ENCODE results near the gene CCDC154. TPM values are rescaled to one million over a fixed set of nuclear protein-coding genes. Genes with fewer than 3 reads are reported as not detected.

The CCDC154 gene
- total and polyA plus RNA-seq, 2 experiments from 2014 or later: 0.49 to 1.5 TPM

DNA sequence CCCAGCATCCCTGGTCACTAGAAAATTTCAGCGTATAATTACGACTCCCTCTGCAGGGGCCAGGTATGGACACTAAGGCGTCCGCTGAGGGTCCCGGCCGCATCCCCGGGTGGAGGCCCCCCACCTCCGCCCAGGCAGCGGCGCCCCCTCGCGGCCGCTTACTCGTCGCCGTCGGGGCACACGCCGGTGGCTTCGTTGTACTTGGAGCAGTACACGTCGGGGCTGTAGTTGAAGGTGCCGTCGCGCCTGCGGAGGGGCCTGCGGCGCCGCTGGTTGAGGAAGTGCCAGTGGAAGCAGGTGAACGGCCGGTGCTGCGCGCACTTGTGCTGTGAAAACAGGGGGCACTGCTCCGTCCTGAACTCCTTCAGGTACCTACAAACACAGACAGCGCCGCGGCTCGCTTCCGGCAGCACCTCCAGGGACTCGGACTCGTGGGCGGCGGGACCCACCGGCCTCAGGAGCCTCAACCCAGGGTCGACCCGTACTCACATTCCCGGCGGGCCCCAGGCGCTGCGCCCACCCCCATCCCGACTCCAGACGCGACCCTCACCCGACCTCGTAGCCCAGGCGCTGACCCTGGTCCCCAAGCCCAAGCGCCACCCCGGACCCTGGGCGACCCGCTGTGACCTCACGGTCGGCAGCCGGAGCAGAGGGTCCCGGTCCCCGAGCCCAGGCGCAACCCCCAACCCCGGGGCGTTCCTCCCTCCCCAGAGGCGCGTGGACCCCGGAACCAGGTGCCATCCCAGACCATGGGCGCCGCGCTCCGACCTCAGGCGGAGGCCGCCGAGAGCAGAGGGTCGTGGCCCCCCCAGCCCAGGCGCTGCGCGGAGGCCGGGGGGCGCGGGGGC lies 30.4 kb downstream of the CCDC154 start:
- peak overlapping the region; percentile 73 for H3K4me3 ChIP-seq
- TF ChIP-seq, protein P1, sequence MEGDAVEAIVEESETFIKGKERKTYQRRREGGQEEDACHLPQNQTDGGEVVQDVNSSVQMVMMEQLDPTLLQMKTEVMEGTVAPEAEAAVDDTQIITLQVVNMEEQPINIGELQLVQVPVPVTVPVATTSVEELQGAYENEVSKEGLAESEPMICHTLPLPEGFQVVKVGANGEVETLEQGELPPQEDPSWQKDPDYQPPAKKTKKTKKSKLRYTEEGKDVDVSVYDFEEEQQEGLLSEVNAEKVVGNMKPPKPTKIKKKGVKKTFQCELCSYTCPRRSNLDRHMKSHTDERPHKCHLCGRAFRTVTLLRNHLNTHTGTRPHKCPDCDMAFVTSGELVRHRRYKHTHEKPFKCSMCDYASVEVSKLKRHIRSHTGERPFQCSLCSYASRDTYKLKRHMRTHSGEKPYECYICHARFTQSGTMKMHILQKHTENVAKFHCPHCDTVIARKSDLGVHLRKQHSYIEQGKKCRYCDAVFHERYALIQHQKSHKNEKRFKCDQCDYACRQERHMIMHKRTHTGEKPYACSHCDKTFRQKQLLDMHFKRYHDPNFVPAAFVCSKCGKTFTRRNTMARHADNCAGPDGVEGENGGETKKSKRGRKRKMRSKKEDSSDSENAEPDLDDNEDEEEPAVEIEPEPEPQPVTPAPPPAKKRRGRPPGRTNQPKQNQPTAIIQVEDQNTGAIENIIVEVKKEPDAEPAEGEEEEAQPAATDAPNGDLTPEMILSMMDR (IDR thresholded peaks at IDR 0.05; ENCODE audit: low read depth, low read length): peak; percentile 63
- H3K27ac ChIP-seq: peak overlapping the region; percentile 55
- no peaks in the 10 kb centered on the region for H3K9me3 ChIP-seq (ENCODE audit: low read depth)
- H3K36me3 ChIP-seq: no peaks in the 10 kb centered on the region
- H3K27me3 ChIP-seq: no peaks in the 10 kb centered on the region
- peak; percentile 47 to 62 for DNase-seq (ENCODE audit: low read depth in 1 of 2, low spot score in 1 of 2)
- H3K4me1 ChIP-seq (ENCODE audit: low read depth): no peaks in the 10 kb centered on the region

DNA sequence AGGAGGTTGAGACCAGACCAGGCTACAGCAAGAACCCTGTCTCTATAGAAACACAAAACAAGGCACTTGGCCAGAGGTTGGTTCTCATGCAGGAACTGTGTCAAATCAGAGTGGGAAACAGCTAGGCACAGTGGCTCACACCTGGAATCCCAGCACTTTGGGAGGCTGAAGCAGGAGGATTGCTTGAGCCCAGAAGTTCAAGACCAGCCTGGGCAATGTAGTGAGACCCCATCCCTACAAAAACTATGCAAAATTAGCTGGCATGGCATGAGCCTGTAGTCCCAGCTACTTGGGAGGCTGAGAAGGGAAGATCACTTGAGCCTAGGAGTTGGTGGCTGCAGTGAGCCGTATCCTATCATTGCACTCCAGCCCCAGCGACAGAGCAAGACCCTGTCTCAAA lies 31.5 kb downstream of the CCDC154 start:
- Histone ChIP-seq H3K4me1 (ENCODE audit: low read depth) (no peaks in the 10 kb centered on the region), H3K36me3 (no peaks in the 10 kb centered on the region), H3K27me3 (no peaks in the 10 kb centered on the region), H3K4me3 (no peak overlapping the region), H3K27ac (no peak overlapping the region), H3K9me3 (ENCODE audit: low read depth) (no peaks in the 10 kb centered on the region)
- TF ChIP-seq, protein P1 (IDR thresholded peaks at IDR 0.05; ENCODE audit: low read depth, low read length): no peak
- no peak for DNase-seq (ENCODE audit: low read depth in 1 of 2, low spot score in 1 of 2)

DNA sequence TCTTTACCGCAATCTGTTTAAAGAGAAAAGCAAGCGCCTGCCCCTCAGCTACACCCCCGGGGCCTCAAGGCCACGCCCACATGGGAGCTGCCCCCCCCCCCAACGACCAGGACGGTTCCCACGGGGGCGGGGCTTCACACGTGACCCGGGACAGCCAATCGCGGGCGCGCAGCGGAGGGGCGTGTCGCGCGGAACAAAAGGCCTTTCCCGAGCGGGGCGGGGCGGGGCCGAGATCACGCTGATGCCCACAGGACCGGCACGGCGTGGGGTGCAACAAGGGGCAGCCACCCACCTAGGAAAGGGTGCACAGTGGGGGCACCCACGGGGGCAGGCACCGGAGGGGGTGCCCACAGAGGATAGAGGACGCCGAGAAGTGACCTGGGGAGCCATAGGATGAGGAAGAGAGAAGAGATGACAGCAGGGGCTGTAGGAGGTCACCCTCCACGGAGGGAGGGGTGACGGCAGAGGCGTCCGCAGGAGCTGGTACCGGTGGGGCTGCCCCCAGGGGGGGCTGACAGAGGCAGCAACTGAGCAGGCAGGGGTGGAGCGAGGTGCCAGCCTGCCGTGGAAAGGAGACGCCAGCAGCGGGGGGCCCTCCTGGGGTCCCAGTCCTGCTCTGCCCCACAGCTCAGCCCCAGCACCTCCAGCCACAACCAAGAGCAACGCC lies 36.1 kb downstream of the CCDC154 start:
- H3K36me3 ChIP-seq: no peaks in the 10 kb centered on the region
- no peaks in the 10 kb centered on the region for H3K4me1 ChIP-seq (ENCODE audit: low read depth)
- no peaks in the 10 kb centered on the region for H3K9me3 ChIP-seq (ENCODE audit: low read depth)
- peak overlapping the region; percentile 75 for H3K4me3 ChIP-seq
- peak overlapping the region; percentile 13 for H3K27ac ChIP-seq
- H3K27me3 ChIP-seq: no peaks in the 10 kb centered on the region
- TF ChIP-seq, protein P1 (IDR thresholded peaks at IDR 0.05; ENCODE audit: low read depth, low read length): no peak
- peak; percentile 93 to 94 for DNase-seq (ENCODE audit: low read depth in 1 of 2, low spot score in 1 of 2)

DNA sequence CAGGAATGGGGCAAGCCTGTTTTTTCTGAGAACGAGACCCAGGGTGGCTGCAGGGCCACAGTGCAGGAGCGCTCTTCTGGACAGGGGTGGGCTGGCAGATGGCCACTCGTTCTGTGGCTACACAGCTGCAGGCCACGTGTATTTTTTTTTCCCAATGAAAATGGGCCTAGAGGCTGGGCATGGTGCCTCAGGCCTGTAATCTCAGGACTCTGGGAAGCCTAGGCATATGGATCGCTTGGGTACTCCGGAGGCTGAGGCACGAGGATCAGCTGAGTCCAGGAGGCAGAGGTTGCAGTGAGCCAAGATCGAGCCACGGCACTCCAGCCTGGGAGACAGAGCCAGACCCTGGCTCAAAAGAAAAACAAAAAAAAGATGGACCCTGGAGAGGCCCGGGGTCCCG lies 36.6 kb downstream of the CCDC154 start:
- H3K4me1 ChIP-seq (ENCODE audit: low read depth): no peaks in the 10 kb centered on the region
- H3K9me3 ChIP-seq (ENCODE audit: low read depth): no peaks in the 10 kb centered on the region
- no peak overlapping the region for H3K27ac ChIP-seq
- H3K36me3 ChIP-seq: no peaks in the 10 kb centered on the region
- TF ChIP-seq, protein P1 (IDR thresholded peaks at IDR 0.05; ENCODE audit: low read depth, low read length): no peak
- DNase-seq (ENCODE audit: low read depth in 1 of 2, low spot score in 1 of 2): peak in 1 of 2 donors; percentile 38
- H3K4me3 ChIP-seq: peak overlapping the region; percentile 75
- H3K27me3 ChIP-seq: no peaks in the 10 kb centered on the region

DNA sequence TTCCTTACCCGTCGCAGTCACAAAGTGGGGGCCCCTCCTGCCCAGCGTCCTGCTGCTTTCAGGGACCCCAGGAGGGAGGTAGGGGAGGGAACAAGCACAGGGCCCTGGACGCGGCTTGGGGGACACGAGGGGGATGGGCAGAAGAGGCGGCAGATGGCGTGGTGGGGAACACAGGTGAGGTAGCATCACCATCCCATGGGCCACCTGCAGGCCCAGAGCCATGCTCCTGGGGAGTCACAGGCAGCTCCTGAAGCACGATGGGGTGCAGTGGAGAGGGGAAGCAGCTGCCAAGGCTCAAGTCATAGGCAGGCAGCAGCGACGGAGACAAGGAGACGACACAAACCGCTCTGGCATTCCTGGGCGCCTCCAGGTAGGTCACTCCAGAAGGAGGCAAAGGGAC lies 40.6 kb downstream of the CCDC154 start:
- H3K36me3 ChIP-seq: peaks cover 3% of the 10 kb centered on the region
- TF ChIP-seq, protein P1 (IDR thresholded peaks at IDR 0.05; ENCODE audit: low read depth, low read length): no peak

More for the DNA sequence above, 40.6 kb downstream of the CCDC154 start:
- DNase-seq (ENCODE audit: low read depth in 1 of 2, low spot score in 1 of 2): no peak
- H3K9me3 ChIP-seq (ENCODE audit: low read depth): no peaks in the 10 kb centered on the region
- H3K4me3 ChIP-seq: no peak overlapping the region
- H3K27ac ChIP-seq: no peak overlapping the region
- no peaks in the 10 kb centered on the region for H3K27me3 ChIP-seq
- H3K4me1 ChIP-seq (ENCODE audit: low read depth): no peaks in the 10 kb centered on the region

Measured in cardiac muscle cell (in vitro differentiated cells and primary cell).